HG02970 (cell line): ENCODE data around the gene XXYLT1.
"Not testable (repeated sequence)": the region's sequence is repeated elsewhere in the genome, so short reads cannot be mapped to it uniquely, and the experiment has no call there.

ENCODE experiments used
- ATAC-seq: cut with Tn5 transposase; IDR thresholded peaks from one replicate; pipeline ENCODE4 v1.9.1; 2021; ENCODE audit warnings: mild to moderate bottlenecking, moderate library complexity, moderate number of reproducible peaks; ENCODE audit not compliant: unreplicated experiment, low FRiP score

The XXYLT1 gene

GRCh38 chr3:195270817-195271409 lies at the start of gene XXYLT1:
Gene XXYLT1 (minus strand): TSS chr3:195271159. CDS start chr3:195271058, 101 bp downstream.
- peak; percentile 73 for ATAC-seq

DNA sequence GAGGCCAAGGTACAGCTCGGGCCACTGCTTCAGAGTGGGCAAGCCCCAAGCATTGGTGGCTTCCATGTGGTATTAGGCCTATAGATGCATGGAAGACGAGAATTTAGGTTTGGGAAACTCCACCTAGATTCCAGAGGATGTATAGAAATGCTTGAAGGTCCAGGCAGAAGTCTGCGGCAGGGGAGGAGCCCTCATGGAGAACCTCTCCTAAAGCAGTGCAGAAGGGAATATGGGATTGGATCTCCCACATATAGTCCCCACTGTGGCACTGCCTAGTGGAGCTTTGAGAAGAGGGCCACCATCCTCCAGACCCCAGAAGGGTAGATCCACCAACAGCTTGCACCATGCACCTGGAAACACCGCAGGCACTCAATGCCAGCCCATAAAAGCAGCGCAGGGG lies 48.1 kb upstream of the XXYLT1 start:
- no peak for ATAC-seq

DNA sequence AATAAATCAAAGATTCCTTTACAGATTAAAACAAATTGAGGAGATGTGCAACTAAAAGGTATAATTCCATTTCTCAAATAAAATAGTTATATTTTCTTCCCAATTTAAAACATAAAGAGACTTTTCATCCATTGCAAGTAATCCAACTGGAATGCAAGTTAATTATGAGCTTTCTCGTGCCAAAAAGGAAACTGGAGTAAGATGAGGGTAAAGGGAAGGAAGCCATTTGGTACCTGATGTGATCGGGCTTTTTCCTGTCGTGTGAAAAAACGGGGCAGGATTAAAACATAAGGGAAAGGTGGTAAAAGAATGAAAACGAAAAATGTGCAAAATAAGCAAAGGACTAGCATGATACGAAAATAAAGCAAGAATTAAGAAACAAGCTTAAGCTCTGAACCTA lies 41.8 kb upstream of the XXYLT1 start:
- no peak for ATAC-seq

DNA sequence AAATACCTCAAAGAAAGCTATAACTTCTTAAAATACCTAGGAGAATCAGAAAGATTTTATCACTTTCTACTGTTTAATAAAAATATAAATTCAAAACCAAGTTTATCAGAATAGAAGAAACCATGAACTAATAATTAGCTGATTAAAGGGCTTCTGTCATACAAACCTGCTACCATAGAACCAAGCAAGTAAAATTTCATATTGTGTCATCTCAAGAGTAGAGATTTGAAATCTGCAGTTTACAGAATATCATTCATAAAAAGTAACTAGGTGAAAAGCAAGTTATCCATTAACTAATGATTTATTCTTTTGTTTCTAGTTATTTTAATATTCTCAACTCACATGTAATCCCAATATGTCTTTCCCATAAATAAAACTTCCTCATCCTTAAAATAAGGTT lies 36.8 kb upstream of the XXYLT1 start:
- no peak for ATAC-seq

DNA sequence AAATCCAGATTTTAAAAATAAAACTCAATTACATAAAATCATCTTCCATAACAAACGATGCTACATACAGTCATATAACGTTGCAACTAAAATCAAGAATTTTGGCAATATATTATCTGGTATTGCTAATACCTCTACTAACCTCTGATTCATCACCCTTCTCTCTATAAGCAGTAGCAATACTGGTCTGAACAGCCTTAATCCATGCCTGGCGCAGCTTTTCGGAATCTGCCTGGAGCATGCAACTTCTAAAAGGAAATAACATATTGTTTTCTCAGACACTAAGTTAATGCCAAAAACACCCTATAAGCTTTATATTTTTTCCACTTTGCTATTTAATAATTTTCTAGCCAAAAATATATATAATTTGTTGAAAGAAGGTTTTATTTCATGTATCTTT lies 35.4 kb upstream of the XXYLT1 start:
- no peak for ATAC-seq

GRCh38 chr3:195302431-195302830 lies 31.5 kb upstream of the XXYLT1 start:
- ATAC-seq = no peak

- no peak for ATAC-seq
Measured at GRCh38 chr3:195297446-195297845, 26.5 kb upstream of the XXYLT1 start.

- no peak for ATAC-seq
Measured at GRCh38 chr3:195296662-195297061, 25.7 kb upstream of the XXYLT1 start.

DNA sequence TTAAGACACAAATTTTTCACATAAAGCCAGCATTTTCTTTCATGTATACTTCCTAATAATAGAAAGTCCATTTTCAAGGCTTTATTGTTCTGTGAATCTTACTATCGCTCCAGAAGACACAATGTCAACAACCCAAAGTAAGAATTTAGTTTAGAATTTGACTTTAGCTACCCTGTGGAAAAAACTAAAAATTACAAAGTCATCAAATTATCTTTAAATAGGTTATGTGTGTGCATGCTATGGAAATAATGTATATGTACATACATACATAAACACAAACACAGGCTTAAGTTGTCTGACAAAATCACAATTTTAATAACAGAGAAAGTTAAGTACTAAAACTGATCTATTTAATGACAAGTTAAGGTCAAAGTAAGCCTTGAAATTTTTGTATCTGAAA lies 20.2 kb upstream of the XXYLT1 start:
- ATAC-seq = no peak

- not testable (repeated sequence) for ATAC-seq
Measured at GRCh38 chr3:195290643-195291042, 19.7 kb upstream of the XXYLT1 start.

DNA sequence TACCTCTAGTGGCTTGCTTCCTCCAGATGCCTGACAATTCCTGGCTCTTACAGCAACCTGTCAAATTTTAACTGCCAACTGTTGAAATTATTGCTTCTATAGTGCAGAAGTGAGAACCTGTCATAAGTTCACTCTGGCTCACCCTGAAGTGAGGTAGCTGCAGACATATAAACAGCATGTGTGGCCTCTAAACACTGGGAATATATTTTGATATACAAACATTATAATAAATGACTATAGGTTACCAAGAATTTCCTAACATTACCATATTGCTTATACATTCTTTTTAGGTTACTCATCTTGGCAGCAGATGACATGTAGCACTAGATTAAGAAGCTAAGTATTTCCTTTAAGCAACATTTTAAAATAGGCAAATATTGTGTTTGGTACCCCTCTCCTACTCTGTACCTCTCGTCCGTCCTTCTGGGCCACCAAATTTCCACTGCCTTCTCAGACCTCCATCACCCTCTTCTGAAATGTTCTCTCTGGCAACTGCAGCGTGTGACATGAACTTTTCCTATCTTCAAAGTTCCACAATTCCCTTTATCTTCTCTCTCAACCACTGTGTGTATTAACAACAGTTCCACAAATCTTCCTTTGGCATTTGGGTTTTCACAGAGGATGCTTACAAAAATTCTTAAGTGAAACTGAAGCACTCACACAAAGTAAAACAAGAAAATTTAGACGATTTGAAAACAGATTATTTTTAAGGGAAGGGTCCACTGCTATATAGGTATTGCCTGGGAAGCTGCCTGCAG lies 15.3 kb upstream of the XXYLT1 start:
- no peak for ATAC-seq

- ATAC-seq = no peak
Measured at GRCh38 chr3:195285372-195285771, 14.4 kb upstream of the XXYLT1 start.

- no peak for ATAC-seq
Measured at GRCh38 chr3:195284842-195285241, 13.9 kb upstream of the XXYLT1 start.

DNA sequence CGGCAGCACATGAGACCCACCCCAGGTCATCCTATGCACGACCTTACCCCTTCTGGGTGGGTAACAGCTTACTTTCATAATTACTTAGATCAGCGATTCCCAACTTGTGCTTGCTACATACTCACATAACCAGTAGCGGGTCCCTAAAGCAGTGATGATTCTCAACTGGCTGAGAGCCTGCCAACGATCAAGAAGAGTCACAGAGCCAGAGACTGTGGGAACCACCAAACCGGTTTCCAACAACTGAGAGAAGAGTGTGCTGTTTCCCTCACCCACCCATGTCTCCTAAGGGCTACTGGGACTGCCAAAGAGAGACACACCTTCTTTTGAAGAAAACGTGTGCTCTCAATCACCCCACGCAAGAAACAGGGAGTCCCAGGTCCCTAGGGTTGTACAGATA lies 12.0 kb upstream of the XXYLT1 start:
- ATAC-seq = no peak

- ATAC-seq = no peak
Measured at GRCh38 chr3:195274259-195274966, 3.5 kb upstream of the XXYLT1 start.

DNA sequence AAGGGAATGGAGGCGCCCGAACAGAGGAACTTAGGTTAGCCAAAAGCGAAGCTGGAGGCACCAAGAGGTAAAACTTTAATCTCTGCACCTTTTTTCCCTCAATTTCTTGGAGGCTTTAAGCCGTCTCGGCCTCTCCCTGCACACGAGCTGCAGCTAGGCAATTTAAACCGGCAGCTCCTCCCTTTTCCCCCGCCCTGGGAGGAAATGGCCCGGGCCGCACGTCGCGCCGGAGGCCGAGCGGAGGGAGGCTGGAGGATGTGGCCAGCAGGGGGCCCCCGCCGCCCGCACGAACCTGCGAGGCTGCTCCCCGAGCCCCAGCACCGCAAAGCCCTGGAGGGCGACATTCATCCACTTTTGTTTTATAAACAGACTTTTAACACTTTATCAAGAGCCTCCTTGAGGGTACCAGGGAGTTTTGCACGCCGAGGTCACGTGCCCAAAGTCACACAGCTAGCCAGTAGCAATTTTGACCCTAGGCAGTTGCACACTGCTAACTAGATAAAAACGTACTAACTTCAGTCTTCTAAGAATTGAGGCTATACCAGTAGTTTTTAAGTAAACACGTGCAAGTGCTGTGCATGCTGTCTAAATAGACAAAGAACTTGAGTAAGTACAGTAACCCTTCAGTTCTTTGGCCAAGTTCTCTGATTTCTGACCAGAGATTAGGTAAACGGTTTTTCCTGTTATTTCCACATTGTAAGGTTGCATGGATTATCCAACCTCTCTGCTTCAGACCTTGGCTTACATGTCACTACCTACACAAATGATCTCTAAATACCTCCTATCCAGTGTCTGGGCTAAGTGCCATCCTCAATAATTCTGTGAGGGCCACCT lies 668 bp upstream of the XXYLT1 start:
- ATAC-seq = peak; percentile 56

- ATAC-seq = peak; percentile 11
Measured at GRCh38 chr3:195270079-195270816, 711 bp downstream of the XXYLT1 start.

DNA sequence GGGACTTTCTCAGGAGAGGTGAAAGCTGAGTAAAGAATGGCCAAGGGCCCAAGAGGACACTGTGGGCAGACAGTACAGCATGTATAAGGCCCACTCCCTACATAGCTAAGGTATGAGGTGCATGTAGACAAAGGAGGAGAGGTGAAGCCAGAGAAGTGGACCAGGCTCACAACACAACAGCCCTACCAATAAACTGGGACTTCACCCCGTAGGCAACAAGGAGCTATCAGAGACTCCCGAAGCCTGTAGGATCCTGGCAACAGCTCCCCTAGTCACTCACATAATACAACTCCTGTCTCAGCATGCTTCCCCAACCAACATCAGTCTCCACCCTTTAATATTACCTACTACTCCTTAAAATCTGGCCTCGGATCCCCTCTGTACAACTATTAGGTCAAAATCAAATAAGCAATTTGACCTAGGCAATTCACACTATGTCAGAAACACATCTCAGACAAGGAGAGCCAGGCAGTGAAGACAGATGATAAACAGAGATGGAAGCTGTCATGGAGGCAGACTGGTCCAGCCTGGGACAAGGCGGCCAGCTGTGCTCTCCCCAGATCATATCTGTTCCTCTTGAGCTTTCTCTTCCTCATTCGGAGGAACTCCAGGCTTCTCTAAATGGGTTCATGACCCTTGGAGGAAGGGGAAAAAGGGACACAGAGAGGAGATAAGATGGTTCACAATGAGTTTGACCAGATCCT lies 1.4 kb downstream of the XXYLT1 start:
- ATAC-seq = no peak

DNA sequence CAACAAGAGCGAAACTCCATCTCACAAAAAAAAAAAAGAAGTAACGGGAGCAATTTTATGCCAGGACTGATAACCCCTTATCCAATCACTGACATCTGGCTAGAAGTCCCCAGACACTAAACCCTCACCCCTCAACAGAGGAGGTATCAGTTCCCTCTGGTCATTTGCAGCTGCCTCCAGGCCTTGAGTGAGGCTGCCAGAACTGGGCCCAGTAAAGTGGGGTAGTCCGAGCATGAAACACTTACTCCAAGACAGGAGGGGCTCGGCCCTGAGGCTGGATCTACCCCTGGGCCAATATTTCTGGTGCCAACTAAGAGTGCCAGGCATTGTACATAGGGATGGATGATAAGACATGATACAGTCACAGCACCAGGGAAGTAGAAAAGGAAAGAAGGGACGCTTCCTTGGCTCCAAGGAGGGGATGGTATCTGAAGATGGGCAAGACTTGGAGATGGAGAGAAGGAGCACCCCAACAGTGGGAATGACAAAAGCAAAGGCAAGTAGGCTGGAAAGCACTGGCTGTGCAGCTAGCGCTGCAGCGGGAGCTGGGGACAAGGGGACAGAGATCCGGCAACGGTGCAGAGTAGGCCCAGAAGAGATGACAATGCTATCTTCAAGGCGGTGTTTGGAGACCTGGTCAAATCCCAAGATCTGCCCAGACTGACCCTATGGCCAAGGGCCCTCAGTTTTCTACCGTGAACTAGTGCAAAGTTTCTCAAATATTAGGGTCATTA lies 2.2 kb downstream of the XXYLT1 start:
- no peak for ATAC-seq
